Stomach (tissue), 9 donors: ENCODE data around the gene PLCXD3. TPM values are rescaled to one million over a fixed set of nuclear protein-coding genes. Genes with fewer than 3 reads are reported as not detected.

ENCODE experiments used
- DNase-seq, 2 donors: peaks; one replicate each; pipeline versions ENCODE4 v3.0.0 to v3.0.0-alpha.2; 2013 to 2019
- H3K27ac ChIP-seq, 5 donors: fragments of 200-600 bp in 4 of 5; sonication (generic) in 4 of 5; one replicate each; pipeline ENCODE4 v1.5.1; 2013 to 2019; ENCODE audit warnings: mild to moderate bottlenecking in 1 of 5, moderate library complexity in 1 of 5
- H3K27me3 ChIP-seq, 3 donors: fragments of 200-600 bp; sonication (generic); one replicate each; pipeline ENCODE4 v1.5.1; 2017 to 2019; ENCODE audit warnings: mixed run types in 1 of 3
- H3K36me3 ChIP-seq, 4 donors: fragments of 200-600 bp; sonication (generic); 1 replicate in 3 of 4; 2 replicates in 1 of 4; pipeline ENCODE4 v1.5.1; 2016 to 2019
- H3K4me1 ChIP-seq, 4 donors: fragments of 200-600 bp; sonication (generic); one replicate each; pipeline ENCODE4 v1.5.1; 2016 to 2019
- H3K4me3 ChIP-seq, 4 donors: fragments of 200-600 bp; sonication (generic) in 3 of 4; one replicate each; pipeline ENCODE4 v1.5.1; 2016 to 2019; ENCODE audit warnings: mild to moderate bottlenecking in 1 of 4
- H3K9me3 ChIP-seq, 4 donors: fragments of 200-600 bp; sonication (generic); one replicate each; pipeline ENCODE4 v1.5.1; 2016 to 2019
- EP300 ChIP-seq: sonication (generic); formaldehyde crosslinking; IDR thresholded peaks from one replicate; pipeline ENCODE4 v1.6.1; 2017; ENCODE audit warnings: antibody characterized with exemption
- POLR2A ChIP-seq, 4 donors: fragments of 450-650 bp; IDR thresholded peaks; one replicate each; pipeline ENCODE4 v1.6.1; 2016; ENCODE audit warnings: antibody characterized with exemption in 4 of 4, control low read depth in 2 of 4, mild to moderate bottlenecking in 1 of 4, moderate library complexity in 1 of 4
- POLR2AphosphoS5 ChIP-seq, 3 donors: sonication (generic); formaldehyde crosslinking; IDR thresholded peaks; one replicate each; pipeline ENCODE4 v1.6.1; 2016; ENCODE audit warnings: antibody characterized with exemption in 3 of 3
- WGBS, 5 donors: extraction: QIAGEN DNeasy Blood & Tissue Kit in 3 of 5; methylation state at CpG; one replicate each; pipeline versions ENCODE4 v1.1.5 to v1.1.7; 2013 to 2018; 5-methylcytosine and 5-hydroxymethylcytosine counted together
- intact Hi-C: fragments of 100-400 bp; cut with DNase I; formaldehyde crosslinking; loops from one replicate; pipeline ENCODE4 v1.15.1; 2023; ENCODE audit warnings: low total_unique reads
- polyA plus RNA-seq, 3 donors: library from polyadenylated mRNA; stranded (reverse); fragments of 200-250 nt; gene quantifications; one replicate each; pipeline ENCODE4 v1.2.3, GENCODE V29; 2013
- total RNA-seq, 5 donors: library from RNA; depleted of rRNA; stranded (reverse); fragments of >200 nt; gene quantifications; one replicate each; pipeline versions ENCODE4 v1.1.0 to v1.2.3, GENCODE V29; 2014 to 2016
- TF ChIP-seq, protein P1 (sequence below), 7 experiments: fragments of 450-650 bp in 4 of 7; fragments of 200-600 bp in 3 of 7; sonication (generic) in 3 of 7; IDR thresholded peaks; one replicate each; pipeline ENCODE4 v1.5.1; 2016 to 2019; ENCODE audit warnings: antibody characterized with exemption in 7 of 7, control low read depth in 2 of 7, mild to moderate bottlenecking in 1 of 7
- donor health status: healthy with polysubstance abuse.
- donor health status: Bipolar disorder and iron deficiency.
- donor health status: healthy.

The PLCXD3 gene
- total and polyA plus RNA-seq, 8 donors: 1.2 to 3.5 (median 2.6) TPM; not detected in 1

- no peaks in the 10 kb centered on the region for H3K4me1 ChIP-seq
- no peaks in the 10 kb centered on the region for H3K27me3 ChIP-seq
- no peaks in the 10 kb centered on the region for H3K9me3 ChIP-seq
- TF ChIP-seq POLR2AphosphoS5 (IDR thresholded peaks at IDR 0.05) (no peak), EP300 (no peak), POLR2A (IDR thresholded peaks at IDR 0.05) (no peak)
- TF ChIP-seq, protein P1, sequence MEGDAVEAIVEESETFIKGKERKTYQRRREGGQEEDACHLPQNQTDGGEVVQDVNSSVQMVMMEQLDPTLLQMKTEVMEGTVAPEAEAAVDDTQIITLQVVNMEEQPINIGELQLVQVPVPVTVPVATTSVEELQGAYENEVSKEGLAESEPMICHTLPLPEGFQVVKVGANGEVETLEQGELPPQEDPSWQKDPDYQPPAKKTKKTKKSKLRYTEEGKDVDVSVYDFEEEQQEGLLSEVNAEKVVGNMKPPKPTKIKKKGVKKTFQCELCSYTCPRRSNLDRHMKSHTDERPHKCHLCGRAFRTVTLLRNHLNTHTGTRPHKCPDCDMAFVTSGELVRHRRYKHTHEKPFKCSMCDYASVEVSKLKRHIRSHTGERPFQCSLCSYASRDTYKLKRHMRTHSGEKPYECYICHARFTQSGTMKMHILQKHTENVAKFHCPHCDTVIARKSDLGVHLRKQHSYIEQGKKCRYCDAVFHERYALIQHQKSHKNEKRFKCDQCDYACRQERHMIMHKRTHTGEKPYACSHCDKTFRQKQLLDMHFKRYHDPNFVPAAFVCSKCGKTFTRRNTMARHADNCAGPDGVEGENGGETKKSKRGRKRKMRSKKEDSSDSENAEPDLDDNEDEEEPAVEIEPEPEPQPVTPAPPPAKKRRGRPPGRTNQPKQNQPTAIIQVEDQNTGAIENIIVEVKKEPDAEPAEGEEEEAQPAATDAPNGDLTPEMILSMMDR (IDR thresholded peaks at IDR 0.05): no peak
- intact Hi-C loops: no loop called here
- DNase-seq: no peak
- no peak overlapping the region for H3K27ac ChIP-seq
- H3K36me3 ChIP-seq: no peaks in the 10 kb centered on the region
- 24 to 49% (median 40%) methylated on average over 2 of the region's 2 CpGs for WGBS, 5 donors
- H3K4me3 ChIP-seq: no peak overlapping the region
These were observed 138.7 kb downstream of the PLCXD3 start for GRCh38 chr5:41371738-41372137.

DNA sequence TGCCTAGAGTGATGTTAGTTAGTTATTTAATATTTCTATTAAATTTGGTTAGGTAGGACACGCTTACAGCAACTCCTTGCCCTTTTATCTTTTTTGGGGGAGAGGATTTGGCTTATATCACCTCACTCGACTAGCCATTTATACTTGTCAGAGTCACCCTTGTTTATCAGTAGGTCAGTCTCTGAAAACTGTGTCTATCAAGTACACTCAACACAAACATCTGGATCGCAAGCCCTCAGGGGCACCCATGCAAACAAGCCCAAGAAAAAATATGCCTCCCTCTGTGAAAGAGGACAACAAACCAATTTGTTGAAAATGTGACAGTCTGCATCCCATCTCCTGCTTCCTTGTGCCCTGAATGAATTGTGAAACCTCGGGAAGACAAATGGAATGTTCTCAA lies 139.9 kb downstream of the PLCXD3 start:
- Histone ChIP-seq H3K4me3 (no peak overlapping the region), H3K27ac (no peak overlapping the region), H3K4me1 (no peaks in the 10 kb centered on the region), H3K27me3 (no peaks in the 10 kb centered on the region), H3K36me3 (no peaks in the 10 kb centered on the region), H3K9me3 (no peaks in the 10 kb centered on the region)
- intact Hi-C loops: no loop called here
- DNase-seq: no peak
- TF ChIP-seq POLR2AphosphoS5 (IDR thresholded peaks at IDR 0.05): no peak
- TF ChIP-seq, protein P1 (IDR thresholded peaks at IDR 0.05): no peak
- WGBS, 5 donors: 44 to 63% (median 52%) methylated on average over 4 of the region's 4 CpGs

DNA sequence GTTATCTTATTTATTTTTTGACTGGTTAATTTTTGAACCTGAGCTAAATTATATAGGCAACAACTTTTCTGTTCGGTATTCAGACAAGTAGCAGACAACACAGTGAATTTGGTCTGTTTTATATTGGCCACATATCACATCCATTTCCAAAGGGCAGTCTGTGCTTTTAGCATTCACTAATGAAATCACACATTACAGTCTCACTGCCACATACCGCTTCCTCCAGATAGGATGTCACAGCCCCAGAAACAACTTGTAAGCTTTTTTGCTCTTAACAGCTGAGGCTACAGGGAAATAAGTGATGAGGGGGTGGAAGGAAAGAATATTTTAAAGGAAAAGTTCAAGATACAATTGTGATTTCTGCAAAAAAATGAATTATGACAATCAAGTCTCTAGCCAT lies 140.6 kb downstream of the PLCXD3 start:
- DNase-seq: no peak
- intact Hi-C loops: no loop called here
- WGBS, 5 donors: 78 to 88% (median 83%) methylated on average over 2 of the region's 2 CpGs
- no peak overlapping the region for H3K27ac ChIP-seq
- TF ChIP-seq EP300: no peak
- TF ChIP-seq, protein P1 (IDR thresholded peaks at IDR 0.05): no peak
- no peak for TF ChIP-seq POLR2A (IDR thresholded peaks at IDR 0.05)
- TF ChIP-seq POLR2AphosphoS5 (IDR thresholded peaks at IDR 0.05): no peak
- H3K4me3 ChIP-seq: no peak overlapping the region
- no peaks in the 10 kb centered on the region for H3K4me1 ChIP-seq
- no peaks in the 10 kb centered on the region for H3K27me3 ChIP-seq
- H3K36me3 ChIP-seq: no peaks in the 10 kb centered on the region
- H3K9me3 ChIP-seq: no peaks in the 10 kb centered on the region

DNA sequence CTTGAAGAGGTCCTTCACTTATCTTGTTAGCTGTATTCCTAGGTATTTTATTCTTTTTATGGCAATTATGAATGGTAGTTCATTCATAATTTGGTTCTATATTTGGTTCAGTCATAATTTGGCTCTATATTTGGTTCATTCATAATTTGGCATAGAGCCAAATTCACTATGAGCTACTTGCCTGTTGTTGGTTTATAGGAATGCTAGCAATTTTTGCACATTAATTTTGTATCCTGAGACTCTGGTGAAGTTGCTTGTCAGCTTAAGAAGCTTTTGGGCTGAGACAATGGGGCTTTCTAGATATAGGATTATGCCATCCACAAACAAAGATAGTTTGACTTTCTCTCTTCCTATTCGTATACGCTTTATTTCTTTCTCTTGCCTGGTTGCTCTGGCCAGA lies 142.2 kb downstream of the PLCXD3 start:
- no peaks in the 10 kb centered on the region for H3K9me3 ChIP-seq
- H3K36me3 ChIP-seq: no peaks in the 10 kb centered on the region
- intact Hi-C loops: no loop called here
- DNase-seq: no peak
- no peak for TF ChIP-seq EP300
- TF ChIP-seq, protein P1 (IDR thresholded peaks at IDR 0.05): no peak
- TF ChIP-seq POLR2A (IDR thresholded peaks at IDR 0.05): no peak
- no peaks in the 10 kb centered on the region for H3K27me3 ChIP-seq
- H3K27ac ChIP-seq: no peak overlapping the region
- H3K4me1 ChIP-seq: no peaks in the 10 kb centered on the region
- no peak overlapping the region for H3K4me3 ChIP-seq
- 92 to 98% (median 97%) methylated on average over 2 of the region's 2 CpGs for WGBS, 5 donors
